BLaER1 (cell line): Measurements from ENCODE around the gene KRTAP4-6.
"Not testable (repeated sequence)": the region's sequence is repeated elsewhere in the genome, so short reads cannot be mapped to it uniquely, and the experiment has no call there.

Experiments used
- H3K27ac ChIP-seq: shearing (Covaris generic); formaldehyde crosslinking; 2 replicates; pipeline ENCODE4 v1.8.1; 2022
- H3K27me3 ChIP-seq: shearing (Covaris generic); formaldehyde crosslinking; 2 replicates; pipeline ENCODE4 v1.8.1; 2022
- H3K36me3 ChIP-seq: shearing (Covaris generic); formaldehyde crosslinking; 2 replicates; pipeline ENCODE4 v1.8.1; 2022
- H3K4me1 ChIP-seq: shearing (Covaris generic); formaldehyde crosslinking; 2 replicates; pipeline ENCODE4 v1.8.1; 2022
- H3K4me2 ChIP-seq: shearing (Covaris generic); formaldehyde crosslinking; 2 replicates; pipeline ENCODE4 v1.8.1; 2022
- H3K4me3 ChIP-seq: shearing (Covaris generic); formaldehyde crosslinking; 2 replicates; pipeline ENCODE4 v1.8.1; 2022
- H3K9ac ChIP-seq: shearing (Covaris generic); formaldehyde crosslinking; 2 replicates; pipeline ENCODE4 v1.8.1; 2022
- H3K9me3 ChIP-seq: shearing (Covaris generic); formaldehyde crosslinking; 2 replicates; pipeline ENCODE4 v1.8.1; 2022
- H4K20me1 ChIP-seq: shearing (Covaris generic); formaldehyde crosslinking; 2 replicates; pipeline ENCODE4 v1.8.1; 2022
- Cebpa-rat ChIP-seq: shearing (Covaris generic); IDR thresholded peaks from 2 replicates; pipeline ENCODE4 v1.8.1; 2022

Gene KRTAP4-6

GRCh38 chr17:41121742-41122141, 18.6 kb downstream of the KRTAP4-6 start:
- no peak for TF ChIP-seq Cebpa-rat
- H3K27ac ChIP-seq = no peak overlapping the region
- H3K27me3 ChIP-seq = no peaks in the 10 kb centered on the region
- H3K36me3 ChIP-seq = no peaks in the 10 kb centered on the region
- H3K4me1 ChIP-seq = peaks cover 51% of the 10 kb centered on the region
- peaks cover 26% of the 10 kb centered on the region for H3K9me3 ChIP-seq
- H4K20me1 ChIP-seq = no peaks in the 10 kb centered on the region
- no peak overlapping the region for H3K4me2 ChIP-seq
- no peak overlapping the region for H3K9ac ChIP-seq
- H3K4me3 ChIP-seq = no peak overlapping the region

GRCh38 chr17:41119696-41120690, 20.4 kb downstream of the KRTAP4-6 start:
- Histone ChIP-seq H3K4me1 (peaks cover 48% of the 10 kb centered on the region), H3K9me3 (peaks cover 26% of the 10 kb centered on the region), H3K4me2 (peak overlapping the region; percentile 77), H3K27ac (peak overlapping the region; percentile 93), H3K9ac (peak overlapping the region; percentile 61; the same call in 1 of the 2 replicates), H3K4me3 (peak overlapping the region; percentile 46; the same call in 1 of the 2 replicates)
- not testable (repeated sequence) for H3K27me3 ChIP-seq, H4K20me1 ChIP-seq, H3K36me3 ChIP-seq

- Histone ChIP-seq H4K20me1 (no peaks in the 10 kb centered on the region), H3K27ac (no peak overlapping the region), H3K9ac (no peak overlapping the region), H3K4me2 (no peak overlapping the region), H3K4me3 (no peak overlapping the region), H3K9me3 (peaks cover 34% of the 10 kb centered on the region), H3K27me3 (no peaks in the 10 kb centered on the region), H3K36me3 (no peaks in the 10 kb centered on the region), H3K4me1 (peaks cover 38% of the 10 kb centered on the region)
- TF ChIP-seq Cebpa-rat = no peak
Measured at GRCh38 chr17:41118721-41119120, 21.6 kb downstream of the KRTAP4-6 start.

- H4K20me1 ChIP-seq, H3K27me3 ChIP-seq, H3K36me3 ChIP-seq, H3K9ac ChIP-seq, H3K4me3 ChIP-seq, H3K4me2 ChIP-seq: not testable (repeated sequence)
- peak within 1 kb of the TSS; percentile 38; the same call in 1 of the 2 replicates for H3K27ac ChIP-seq
- peaks cover 31% of the 10 kb centered on the region for H3K4me1 ChIP-seq
- H3K9me3 ChIP-seq = peaks cover 34% of the 10 kb centered on the region
Measured at GRCh38 chr17:41117846-41118386, 22.4 kb downstream of the KRTAP4-6 start, which contains the start of gene KRTAP4-11. Gene KRTAP4-11, minus strand, starts transcription at chr17:41118373. Its CDS starts 58 bp downstream, at chr17:41118315.

GRCh38 chr17:41116297-41116696, 24.0 kb downstream of the KRTAP4-6 start:
- H3K27me3 ChIP-seq = no peaks in the 10 kb centered on the region
- no peaks in the 10 kb centered on the region for H4K20me1 ChIP-seq
- H3K36me3 ChIP-seq = no peaks in the 10 kb centered on the region
- no peak for TF ChIP-seq Cebpa-rat
- no peak overlapping the region for H3K9ac ChIP-seq
- no peak overlapping the region for H3K27ac ChIP-seq
- peaks cover 30% of the 10 kb centered on the region for H3K4me1 ChIP-seq
- H3K9me3 ChIP-seq = peaks cover 35% of the 10 kb centered on the region
- peak overlapping the region; percentile 2; the same call in 1 of the 2 replicates for H3K4me2 ChIP-seq
- no peak overlapping the region for H3K4me3 ChIP-seq

GRCh38 chr17:41111151-41111885, 29.0 kb downstream of the KRTAP4-6 start:
- peaks cover 36% of the 10 kb centered on the region for H3K9me3 ChIP-seq
- TF ChIP-seq Cebpa-rat = no peak
- H3K27ac ChIP-seq = no peak overlapping the region
- H3K9ac ChIP-seq = no peak overlapping the region
- H3K36me3 ChIP-seq = no peaks in the 10 kb centered on the region
- no peaks in the 10 kb centered on the region for H4K20me1 ChIP-seq
- no peak overlapping the region for H3K4me3 ChIP-seq
- no peaks in the 10 kb centered on the region for H3K27me3 ChIP-seq
- H3K4me1 ChIP-seq = peaks cover 14% of the 10 kb centered on the region
- no peak overlapping the region for H3K4me2 ChIP-seq

GRCh38 chr17:41108728-41109386, 31.5 kb downstream of the KRTAP4-6 start:
- peaks cover 13% of the 10 kb centered on the region for H3K4me1 ChIP-seq
- H3K4me2 ChIP-seq = peak overlapping the region; percentile 47; the same call in 1 of the 2 replicates
- not testable (repeated sequence) for H3K27ac ChIP-seq, H4K20me1 ChIP-seq, H3K36me3 ChIP-seq, H3K9ac ChIP-seq, H3K27me3 ChIP-seq, H3K4me3 ChIP-seq
- peaks cover 26% of the 10 kb centered on the region for H3K9me3 ChIP-seq

GRCh38 chr17:41107941-41108450, 32.3 kb downstream of the KRTAP4-6 start:
- H3K4me3 ChIP-seq = no peak overlapping the region
- peaks cover 13% of the 10 kb centered on the region for H3K4me1 ChIP-seq
- H3K9ac ChIP-seq = no peak overlapping the region
- TF ChIP-seq Cebpa-rat = no peak
- H4K20me1 ChIP-seq = no peaks in the 10 kb centered on the region
- H3K27me3 ChIP-seq = no peaks in the 10 kb centered on the region
- peak overlapping the region; percentile 47 for H3K4me2 ChIP-seq
- no peak overlapping the region for H3K27ac ChIP-seq
- no peaks in the 10 kb centered on the region for H3K36me3 ChIP-seq
- H3K9me3 ChIP-seq = peaks cover 17% of the 10 kb centered on the region

- H3K4me2 ChIP-seq, H3K9ac ChIP-seq: not testable (repeated sequence)
- peaks cover 18% of the 10 kb centered on the region for H3K4me1 ChIP-seq
Measured at GRCh38 chr17:41105347-41105746, 35.0 kb downstream of the KRTAP4-6 start, which contains the start of gene KRTAP4-9. Gene KRTAP4-9, plus strand, starts transcription at chr17:41105389. Its CDS starts 0 bp downstream, at chr17:41105389.

GRCh38 chr17:41104386-41105038, 35.8 kb downstream of the KRTAP4-6 start:
- H3K4me2 ChIP-seq, H3K4me3 ChIP-seq, H3K9ac ChIP-seq, H4K20me1 ChIP-seq, H3K27ac ChIP-seq, H3K27me3 ChIP-seq, H3K9me3 ChIP-seq, H3K36me3 ChIP-seq: not testable (repeated sequence)
- H3K4me1 ChIP-seq = peaks cover 25% of the 10 kb centered on the region

More at GRCh38 chr17:41105347-41105746, 35.0 kb downstream of the KRTAP4-6 start, which contains the start of gene KRTAP4-9:
- not testable (repeated sequence) for H4K20me1 ChIP-seq, H3K27ac ChIP-seq, H3K36me3 ChIP-seq, H3K27me3 ChIP-seq, H3K4me3 ChIP-seq, H3K9me3 ChIP-seq
